Keratinocyte (primary cell): ENCODE measurements around the gene KIF16B. TPM values are rescaled to one million over a fixed set of nuclear protein-coding genes. Genes with fewer than 3 reads are reported as not detected.

Experiments used
- DNase-seq: peaks from one replicate; pipeline ENCODE4 v3.0.0-alpha.2; 2011; ENCODE audit warnings: low read depth, missing footprints, low spot score
- FAIRE-seq: peaks from 2 replicates; lab custom pipeline; 2011; peaks lifted over from hg19 to GRCh38; lab: Jason Lieb, UNC
- H2AFZ ChIP-seq: 2 replicates; pipeline ENCODE4 v1.6.0; 2012; ENCODE audit warnings: low read length, control low read depth, inconsistent platforms; ENCODE audit not compliant: control insufficient read depth
- H3K27ac ChIP-seq: 2 replicates; pipeline ENCODE4 v1.5.1; 2011; ENCODE audit warnings: low read length; ENCODE audit not compliant: control insufficient read depth, insufficient read depth
- H3K27me3 ChIP-seq: 3 replicates; pipeline ENCODE4 v1.6.0; 2011; ENCODE audit warnings: low read length; ENCODE audit not compliant: control insufficient read depth, insufficient read depth; ENCODE audit errors: extremely low read depth
- H3K36me3 ChIP-seq, 2 experiments: 2 replicates in 1 of 2; 3 replicates in 1 of 2; pipeline ENCODE4 v1.5.1; 2011; ENCODE audit warnings: low read length in 2 of 2, mild to moderate bottlenecking in 1 of 2; ENCODE audit not compliant: control insufficient read depth in 2 of 2, insufficient read depth in 2 of 2; ENCODE audit errors: extremely low read depth in 1 of 2
- H3K4me1 ChIP-seq: 3 replicates; pipeline ENCODE4 v1.5.1; 2011; ENCODE audit warnings: low read length; ENCODE audit not compliant: control insufficient read depth, insufficient read depth; ENCODE audit errors: extremely low read depth
- H3K4me2 ChIP-seq: 3 replicates; pipeline ENCODE4 v1.6.0; 2011; ENCODE audit warnings: low read depth, low read length; ENCODE audit not compliant: control insufficient read depth, insufficient read depth; ENCODE audit errors: extremely low read depth
- H3K4me3 ChIP-seq, 3 experiments: fragments of 200-600 bp in 1 of 3; sonication (generic) in 1 of 3; 2 replicates in 2 of 3; 3 replicates in 1 of 3; pipeline ENCODE4 v1.5.1; 2011 to 2016; ENCODE audit warnings: low read length in 3 of 3, mild to moderate bottlenecking in 3 of 3, control low read depth in 2 of 3, inconsistent platforms in 1 of 3, low read depth in 1 of 3, mixed read lengths in 1 of 3, mixed run types in 1 of 3, moderate library complexity in 1 of 3; ENCODE audit not compliant: control insufficient read depth in 2 of 3, insufficient read depth in 2 of 3; ENCODE audit errors: extremely low read depth in 1 of 3
- H3K79me2 ChIP-seq: 2 replicates; pipeline ENCODE4 v1.6.0; 2012; ENCODE audit warnings: low read length; ENCODE audit not compliant: control insufficient read depth, insufficient read depth
- H3K9ac ChIP-seq: 3 replicates; pipeline ENCODE4 v1.6.0; 2011; ENCODE audit warnings: low read length; ENCODE audit not compliant: control insufficient read depth, insufficient read depth; ENCODE audit errors: extremely low read depth
- H3K9me1 ChIP-seq: 3 replicates; pipeline ENCODE4 v1.6.0; 2011; ENCODE audit warnings: low read length; ENCODE audit not compliant: control insufficient read depth, insufficient read depth; ENCODE audit errors: extremely low read depth
- H3K9me3 ChIP-seq: 2 replicates; pipeline ENCODE4 v1.5.1; 2012; ENCODE audit warnings: low read depth, low read length; ENCODE audit not compliant: control insufficient read depth
- H4K20me1 ChIP-seq: 3 replicates; pipeline ENCODE4 v1.6.0; 2011; ENCODE audit warnings: low read length; ENCODE audit not compliant: control insufficient read depth, insufficient read depth; ENCODE audit errors: extremely low read depth
- EZH2 ChIP-seq: IDR thresholded peaks from one replicate; pipeline ENCODE4 v1.6.1; 2012; ENCODE audit warnings: inconsistent platforms, mild to moderate bottlenecking, low read length, moderate library complexity
- dilution Hi-C: fragments of 300-500 bp; cut with MboI; formaldehyde crosslinking; loops from one replicate; pipeline ENCODE4 v1.7.0; 2020; ENCODE audit warnings: low sequenced_read_pairs; ENCODE audit not compliant: extremely low pct_ligation_motif_present
- polyA plus RNA-seq, 5 experiments: library from polyadenylated mRNA; depleted of rRNA in 3 of 5; stranded (reverse) in 3 of 5; stranded (forward) in 1 of 5; unstranded in 1 of 5; fragments of >200 nt; gene quantifications; 1 replicate in 1 of 5; 2 replicates in 3 of 5; 3 replicates in 1 of 5; pipeline versions ENCODE4 v1.2.1 to v1.2.3, GENCODE V29; 2011 to 2012; ENCODE audit warnings: missing spikeins in 2 of 5, low read depth in 1 of 5, low replicate concordance in 1 of 5
- TF ChIP-seq, protein P1 (sequence below), 3 experiments: IDR thresholded peaks in 1 of 3; conservative IDR thresholded peaks in 1 of 3; optimal IDR thresholded peaks in 1 of 3; 2 replicates in 2 of 3; 3 replicates in 1 of 3; pipeline versions ENCODE3 to v1.5.1; 2011; ENCODE audit warnings: low read length in 3 of 3, mild to moderate bottlenecking in 3 of 3, moderate library complexity in 2 of 3, control low read depth in 1 of 3, inconsistent platforms in 1 of 3; ENCODE audit not compliant: insufficient read depth in 2 of 3; ENCODE audit errors: extremely low read depth in 1 of 3

KIF16B gene
- polyA plus RNA-seq, 1 donor (not counting 4 experiments of a cell fraction or from before 2014, with no cell fraction given), result 16.1 TPM

GRCh38 chr20:16486532-16486931 lies 86.7 kb downstream of the KIF16B start:
- no peak overlapping the region for H3K27ac ChIP-seq
- H2AFZ ChIP-seq, result no peak overlapping the region
- dilution Hi-C loops, result no loop called here
- H3K36me3 ChIP-seq, result peaks cover 0 to 11% of the 10 kb centered on the region in 2 experiments
- DNase-seq (no peak), FAIRE-seq (no peak)
- no peak overlapping the region for H3K9ac ChIP-seq
- H3K9me1 ChIP-seq, result no peaks in the 10 kb centered on the region
- no peaks in the 10 kb centered on the region for H3K4me1 ChIP-seq
- no peaks in the 10 kb centered on the region for H3K79me2 ChIP-seq
- TF ChIP-seq, protein P1, sequence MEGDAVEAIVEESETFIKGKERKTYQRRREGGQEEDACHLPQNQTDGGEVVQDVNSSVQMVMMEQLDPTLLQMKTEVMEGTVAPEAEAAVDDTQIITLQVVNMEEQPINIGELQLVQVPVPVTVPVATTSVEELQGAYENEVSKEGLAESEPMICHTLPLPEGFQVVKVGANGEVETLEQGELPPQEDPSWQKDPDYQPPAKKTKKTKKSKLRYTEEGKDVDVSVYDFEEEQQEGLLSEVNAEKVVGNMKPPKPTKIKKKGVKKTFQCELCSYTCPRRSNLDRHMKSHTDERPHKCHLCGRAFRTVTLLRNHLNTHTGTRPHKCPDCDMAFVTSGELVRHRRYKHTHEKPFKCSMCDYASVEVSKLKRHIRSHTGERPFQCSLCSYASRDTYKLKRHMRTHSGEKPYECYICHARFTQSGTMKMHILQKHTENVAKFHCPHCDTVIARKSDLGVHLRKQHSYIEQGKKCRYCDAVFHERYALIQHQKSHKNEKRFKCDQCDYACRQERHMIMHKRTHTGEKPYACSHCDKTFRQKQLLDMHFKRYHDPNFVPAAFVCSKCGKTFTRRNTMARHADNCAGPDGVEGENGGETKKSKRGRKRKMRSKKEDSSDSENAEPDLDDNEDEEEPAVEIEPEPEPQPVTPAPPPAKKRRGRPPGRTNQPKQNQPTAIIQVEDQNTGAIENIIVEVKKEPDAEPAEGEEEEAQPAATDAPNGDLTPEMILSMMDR (optimal IDR thresholded peaks at IDR 0.05 in 1 of 3, IDR thresholded peaks at IDR 0.05 in 1 of 3, conservative IDR thresholded peaks at IDR 0.05 in 1 of 3; ENCODE audit: extremely low read depth in 1 of 3, insufficient read depth in 2 of 3, low read length in 3 of 3), result no peak
- TF ChIP-seq EZH2, result no peak
- H4K20me1 ChIP-seq, result no peaks in the 10 kb centered on the region
- H3K9me3 ChIP-seq, result no peaks in the 10 kb centered on the region
- H3K27me3 ChIP-seq, result no peaks in the 10 kb centered on the region
- H3K4me2 ChIP-seq, result no peak overlapping the region
- H3K4me3 ChIP-seq, result no peak overlapping the region

- no peak for TF ChIP-seq EZH2
- no peaks in the 10 kb centered on the region for H3K9me1 ChIP-seq
- dilution Hi-C loops, result no loop called here
- no peaks in the 10 kb centered on the region for H3K27me3 ChIP-seq
- no peaks in the 10 kb centered on the region for H3K4me1 ChIP-seq
- peaks cover 0 to 8% of the 10 kb centered on the region in 2 experiments for H3K36me3 ChIP-seq
- no peak overlapping the region for H3K9ac ChIP-seq
- no peak for FAIRE-seq
- H4K20me1 ChIP-seq, result no peaks in the 10 kb centered on the region
- H2AFZ ChIP-seq, result no peak overlapping the region
- DNase-seq, result no peak
- no peak overlapping the region for H3K4me2 ChIP-seq
- no peak overlapping the region for H3K4me3 ChIP-seq
- no peaks in the 10 kb centered on the region for H3K9me3 ChIP-seq
- no peaks in the 10 kb centered on the region for H3K79me2 ChIP-seq
- no peak overlapping the region for H3K27ac ChIP-seq
These were observed 87.8 kb downstream of the KIF16B start for GRCh38 chr20:16485401-16485800.

DNA sequence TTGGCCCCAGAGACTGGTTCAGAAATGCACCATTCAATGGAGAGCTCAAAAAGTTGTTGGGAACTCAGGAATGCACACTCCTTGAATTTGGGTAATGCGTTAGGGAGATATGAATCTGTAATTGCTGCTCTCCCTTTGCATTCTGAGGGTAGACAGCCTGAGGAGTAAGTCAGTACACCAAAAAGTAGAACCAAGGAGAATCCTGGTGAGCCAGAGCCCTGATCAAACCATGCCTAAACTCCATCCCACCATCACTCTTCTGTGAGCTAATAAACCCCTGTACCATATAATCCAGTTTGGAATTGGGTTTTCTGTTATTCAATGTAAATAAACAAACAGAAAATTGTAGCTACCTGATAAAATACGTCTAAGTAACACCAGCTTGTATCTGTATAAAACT lies 90.2 kb downstream of the KIF16B start:
- Histone ChIP-seq H3K9ac (no peak overlapping the region), H3K79me2 (no peaks in the 10 kb centered on the region), H3K4me3 (no peak overlapping the region), H3K36me3 (peaks cover 0 to 8% of the 10 kb centered on the region in 2 experiments), H3K27me3 (no peaks in the 10 kb centered on the region), H3K9me3 (no peaks in the 10 kb centered on the region), H2AFZ (no peak overlapping the region), H3K4me2 (no peak overlapping the region), H3K9me1 (no peaks in the 10 kb centered on the region), H4K20me1 (no peaks in the 10 kb centered on the region), H3K4me1 (no peaks in the 10 kb centered on the region), H3K27ac (no peak overlapping the region)
- no peak for DNase-seq
- TF ChIP-seq EZH2, result no peak
- TF ChIP-seq, protein P1 (optimal IDR thresholded peaks at IDR 0.05 in 1 of 3, IDR thresholded peaks at IDR 0.05 in 1 of 3, conservative IDR thresholded peaks at IDR 0.05 in 1 of 3; ENCODE audit: extremely low read depth in 1 of 3, insufficient read depth in 2 of 3, low read length in 3 of 3), result no peak
- FAIRE-seq, result no peak
- dilution Hi-C loops, result no loop called here
